Mammary epithelial cell (primary cell): ENCODE results near the gene STUB1.

Experiments used
- EZH2 ChIP-seq: IDR thresholded peaks from 2 replicates; pipeline ENCODE4 v1.6.1; 2012; ENCODE audit warnings: low read length, inconsistent platforms, borderline replicate concordance
- TF ChIP-seq, protein P1 (sequence below), 2 donors: IDR thresholded peaks in 1 of 2; conservative IDR thresholded peaks in 1 of 2; 2 replicates each; pipeline ENCODE4 v1.5.1; 2011 to 2012; ENCODE audit warnings: inconsistent platforms in 2 of 2, low read length in 2 of 2, mild to moderate bottlenecking in 2 of 2, control low read depth in 1 of 2, low read depth in 1 of 2; ENCODE audit not compliant: insufficient read depth in 1 of 2; ENCODE audit errors: extremely low read depth in 1 of 2

DNA sequence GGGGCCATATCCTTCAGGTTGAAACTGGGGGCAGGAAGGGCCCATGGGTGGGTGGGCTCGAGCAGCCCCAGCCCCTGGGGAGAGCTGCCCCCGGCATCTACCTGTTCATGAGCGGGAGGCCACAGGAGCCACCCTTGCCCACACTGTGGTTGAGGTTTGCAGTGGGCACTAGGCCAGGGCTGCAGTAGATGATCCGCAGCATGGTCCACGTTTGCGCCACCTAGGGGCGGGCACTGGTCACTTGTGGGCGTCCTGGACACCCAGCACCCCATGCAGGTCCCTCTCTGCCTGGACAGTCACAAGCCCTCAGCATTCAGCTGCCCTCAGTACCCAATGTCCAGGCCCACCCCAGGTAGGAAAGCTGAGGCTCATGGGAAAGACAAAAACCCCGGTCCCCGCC is 5.8 kb downstream of the STUB1 start:
- TF ChIP-seq, protein P1, sequence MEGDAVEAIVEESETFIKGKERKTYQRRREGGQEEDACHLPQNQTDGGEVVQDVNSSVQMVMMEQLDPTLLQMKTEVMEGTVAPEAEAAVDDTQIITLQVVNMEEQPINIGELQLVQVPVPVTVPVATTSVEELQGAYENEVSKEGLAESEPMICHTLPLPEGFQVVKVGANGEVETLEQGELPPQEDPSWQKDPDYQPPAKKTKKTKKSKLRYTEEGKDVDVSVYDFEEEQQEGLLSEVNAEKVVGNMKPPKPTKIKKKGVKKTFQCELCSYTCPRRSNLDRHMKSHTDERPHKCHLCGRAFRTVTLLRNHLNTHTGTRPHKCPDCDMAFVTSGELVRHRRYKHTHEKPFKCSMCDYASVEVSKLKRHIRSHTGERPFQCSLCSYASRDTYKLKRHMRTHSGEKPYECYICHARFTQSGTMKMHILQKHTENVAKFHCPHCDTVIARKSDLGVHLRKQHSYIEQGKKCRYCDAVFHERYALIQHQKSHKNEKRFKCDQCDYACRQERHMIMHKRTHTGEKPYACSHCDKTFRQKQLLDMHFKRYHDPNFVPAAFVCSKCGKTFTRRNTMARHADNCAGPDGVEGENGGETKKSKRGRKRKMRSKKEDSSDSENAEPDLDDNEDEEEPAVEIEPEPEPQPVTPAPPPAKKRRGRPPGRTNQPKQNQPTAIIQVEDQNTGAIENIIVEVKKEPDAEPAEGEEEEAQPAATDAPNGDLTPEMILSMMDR (conservative IDR thresholded peaks at IDR 0.05 in 1 of 2, IDR thresholded peaks at IDR 0.05 in 1 of 2; ENCODE audit: extremely low read depth in 1 of 2, insufficient read depth in 1 of 2, low read depth in 1 of 2, low read length in 2 of 2), result peak; percentile 53 to 74
- TF ChIP-seq EZH2, result no peak
